GM19324 (cell line): Measurements from ENCODE around the gene EEF1AKMT1.
"Not testable (repeated sequence)": the region's sequence is repeated elsewhere in the genome, so short reads cannot be mapped to it uniquely, and the experiment has no call there.

Experiments
- ATAC-seq: cut with Tn5 transposase; IDR thresholded peaks from one replicate; pipeline ENCODE4 v1.9.1; 2021; ENCODE audit warnings: mild to moderate bottlenecking, moderate library complexity; ENCODE audit not compliant: unreplicated experiment, low FRiP score

EEF1AKMT1 gene

GRCh38 chr13:20702915-20703779, 70.6 kb downstream of the EEF1AKMT1 start, which contains the start of gene IL17D:
Gene IL17D, plus strand, starts transcription at chr13:20703699. Its CDS starts 303 bp downstream, at chr13:20704002.
- peak; percentile 35 for ATAC-seq

- no peak for ATAC-seq
Measured at GRCh38 chr13:20702530-20702914, 71.2 kb downstream of the EEF1AKMT1 start.

GRCh38 chr13:20701461-20701860, 72.3 kb downstream of the EEF1AKMT1 start:
- ATAC-seq = no peak

- ATAC-seq = no peak
Measured at GRCh38 chr13:20700288-20700687, 73.5 kb downstream of the EEF1AKMT1 start.

GRCh38 chr13:20699715-20700114, 74.0 kb downstream of the EEF1AKMT1 start:
- no peak for ATAC-seq

GRCh38 chr13:20696073-20696472, 77.7 kb downstream of the EEF1AKMT1 start:
- no peak for ATAC-seq

- no peak for ATAC-seq
Measured at GRCh38 chr13:20691616-20692015, 82.1 kb downstream of the EEF1AKMT1 start.

- ATAC-seq = no peak
Measured at GRCh38 chr13:20689291-20689690, 84.5 kb downstream of the EEF1AKMT1 start.

GRCh38 chr13:20686863-20687579, 86.7 kb downstream of the EEF1AKMT1 start:
- no peak for ATAC-seq

GRCh38 chr13:20686167-20686566, 87.6 kb downstream of the EEF1AKMT1 start:
- ATAC-seq = no peak

- no peak for ATAC-seq
Measured at GRCh38 chr13:20685092-20685491, 88.7 kb downstream of the EEF1AKMT1 start.

- no peak for ATAC-seq
Measured at GRCh38 chr13:20684546-20684945, 89.2 kb downstream of the EEF1AKMT1 start.

GRCh38 chr13:20684041-20684440, 89.7 kb downstream of the EEF1AKMT1 start:
- ATAC-seq = no peak

- ATAC-seq = no peak
Measured at GRCh38 chr13:20682061-20682460, 91.7 kb downstream of the EEF1AKMT1 start.

- ATAC-seq = not testable (repeated sequence)
Measured at GRCh38 chr13:20681481-20681880, 92.3 kb downstream of the EEF1AKMT1 start.

GRCh38 chr13:20680416-20681080, 93.2 kb downstream of the EEF1AKMT1 start:
- ATAC-seq = no peak

- ATAC-seq = no peak
Measured at GRCh38 chr13:20679879-20680278, 93.9 kb downstream of the EEF1AKMT1 start.
